HG03342 (cell line): ENCODE results near the gene BEX3.

ENCODE experiments used
- ATAC-seq: cut with Tn5 transposase; IDR thresholded peaks from one replicate; pipeline ENCODE4 v1.9.1; 2021; ENCODE audit warnings: mild to moderate bottlenecking, moderate library complexity; ENCODE audit not compliant: unreplicated experiment

BEX3 gene

GRCh38 chrX:103418811-103419340 is 42.5 kb downstream of the BEX3 start:
- no peak for ATAC-seq

DNA sequence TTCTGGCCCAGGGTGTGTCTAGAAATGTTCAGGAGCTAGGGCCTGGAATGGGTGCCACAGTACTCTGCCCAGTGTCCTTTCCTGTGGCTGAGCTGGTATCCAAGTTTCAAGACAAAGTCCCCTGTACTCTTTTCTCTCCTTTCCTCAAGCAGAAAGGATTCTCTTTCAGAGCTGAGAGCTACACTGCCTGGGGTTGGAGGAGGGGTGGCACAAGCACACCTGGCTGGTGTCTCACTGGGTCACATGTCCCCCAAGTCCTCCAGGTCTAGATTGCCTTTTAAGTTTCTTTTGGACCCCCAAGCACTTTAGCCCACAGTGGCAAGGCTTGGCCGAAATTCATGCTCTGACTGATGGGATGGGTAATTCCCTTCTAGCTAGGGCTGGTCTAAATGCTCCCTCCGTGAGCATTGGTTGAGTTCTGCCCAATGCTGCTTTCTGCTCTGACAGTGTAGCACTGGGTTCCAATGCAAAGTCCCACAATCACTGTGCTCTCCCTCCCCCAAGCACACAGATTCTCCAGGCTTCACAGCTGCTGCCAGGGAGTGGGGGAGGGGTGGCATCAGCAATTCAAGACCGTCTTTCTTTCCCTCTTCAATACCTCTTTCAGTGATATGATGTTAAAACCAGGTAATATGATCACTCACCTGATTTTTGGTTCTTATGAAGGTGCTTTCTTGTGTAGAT is 47.8 kb downstream of the BEX3 start:
- ATAC-seq, result no peak
